ENCODE results near the gene THY1.
A peak's percentile ranks its signal among the peaks of the same experiment; 100 is the strongest.
"Not testable (repeated sequence)": the region's sequence is repeated elsewhere in the genome, so short reads cannot be mapped to it uniquely, and the experiment has no call there.

The THY1 gene

DNA sequence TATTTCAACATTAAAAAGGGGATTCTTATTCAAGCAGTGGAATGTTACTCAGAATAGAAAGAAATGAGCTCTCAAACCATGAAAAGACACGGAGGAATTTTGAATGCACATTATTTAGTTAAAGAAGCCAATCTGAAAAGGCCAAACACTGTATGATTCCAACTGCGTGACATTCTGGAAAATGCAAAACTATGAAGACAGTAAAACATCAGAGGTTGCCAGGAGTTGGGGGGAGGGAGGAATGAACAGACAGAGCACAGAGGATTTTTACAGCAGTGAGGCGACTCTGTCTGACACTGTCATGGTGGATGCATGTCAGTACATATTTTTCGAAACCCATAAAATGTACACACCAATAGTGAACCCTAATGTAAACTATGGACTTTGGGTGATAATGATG, 22.9 kb upstream of the THY1 start:
- DNase-seq, result peak in 2 of 51 donors; percentile 12 to 35

DNA sequence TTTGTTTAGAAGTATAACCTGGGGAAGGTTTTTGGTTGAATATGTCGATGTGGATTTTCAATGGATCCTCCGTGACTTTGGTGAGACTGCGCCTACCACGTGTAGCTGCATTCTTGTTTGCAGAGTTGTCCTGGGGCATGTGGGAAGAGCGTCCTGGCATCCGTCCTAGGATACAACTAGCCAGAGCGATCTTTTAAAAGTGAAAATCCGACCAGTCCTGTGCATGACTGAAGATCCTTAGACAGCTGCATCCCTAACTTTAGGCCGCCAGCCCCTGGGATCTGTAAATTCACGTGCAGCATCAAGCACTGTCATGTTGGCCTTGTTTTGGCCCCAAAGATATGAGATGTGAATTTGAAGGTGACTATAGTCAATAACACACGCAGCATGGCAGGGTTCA, 22.4 kb upstream of the THY1 start:
- DNase-seq, result no peak

DNA sequence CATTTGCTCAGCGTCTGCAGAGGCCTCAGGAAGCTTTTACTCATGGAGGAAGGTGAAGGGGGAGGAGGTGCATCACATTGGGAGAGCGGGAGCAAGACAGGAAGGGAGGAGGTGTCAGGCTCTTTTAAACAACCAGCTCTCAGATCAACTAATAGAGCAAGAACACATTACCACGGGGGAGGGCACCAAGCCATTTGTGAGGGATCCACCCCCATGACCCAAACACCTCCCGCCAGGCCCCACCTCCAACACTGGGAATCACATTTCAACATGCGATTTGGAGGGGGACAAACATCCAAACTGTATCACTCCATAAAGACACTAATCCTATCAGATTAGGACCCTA, 18.9 kb upstream of the THY1 start:
- no peak for DNase-seq

DNA sequence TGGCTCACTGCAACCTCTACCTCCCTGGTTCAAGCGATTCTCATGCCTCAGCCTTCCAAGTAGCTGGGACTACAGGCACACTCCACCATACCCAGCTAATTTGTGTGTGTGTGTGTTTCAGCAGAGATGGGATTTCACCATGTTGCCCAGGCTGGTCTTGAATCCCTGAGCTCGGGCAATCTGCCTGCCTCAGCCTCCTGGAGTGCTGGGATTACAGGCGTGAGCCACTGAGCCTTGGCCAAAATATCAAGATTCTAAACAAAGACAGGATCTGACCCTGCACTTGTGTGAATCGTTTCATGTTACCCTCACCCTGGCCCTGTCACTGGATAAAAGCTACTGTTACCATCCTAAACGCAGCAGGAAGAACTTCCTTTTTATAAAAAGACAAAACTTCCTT, 15.6 kb upstream of the THY1 start:
- DNase-seq, result no peak

DNA sequence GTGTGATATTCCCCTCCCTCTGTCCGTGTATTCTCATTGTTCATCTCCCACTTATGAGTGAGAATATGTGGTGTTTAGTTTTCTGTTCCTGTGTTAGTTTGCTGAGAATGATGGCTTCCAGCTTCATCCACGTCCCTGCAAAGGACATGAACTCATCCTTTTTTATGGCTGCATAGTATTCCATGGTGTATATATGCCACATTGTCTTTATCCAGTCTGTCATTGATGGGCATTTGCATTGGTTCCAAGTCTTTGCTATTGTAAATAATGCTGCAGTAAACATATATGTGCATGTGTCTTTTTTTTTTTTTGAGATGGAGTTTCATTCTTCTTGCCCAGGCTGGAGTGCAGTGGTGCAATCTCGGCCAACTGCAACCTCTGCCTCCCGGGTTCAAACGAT, 14.5 kb upstream of the THY1 start:
- not testable (repeated sequence) for DNase-seq

DNA sequence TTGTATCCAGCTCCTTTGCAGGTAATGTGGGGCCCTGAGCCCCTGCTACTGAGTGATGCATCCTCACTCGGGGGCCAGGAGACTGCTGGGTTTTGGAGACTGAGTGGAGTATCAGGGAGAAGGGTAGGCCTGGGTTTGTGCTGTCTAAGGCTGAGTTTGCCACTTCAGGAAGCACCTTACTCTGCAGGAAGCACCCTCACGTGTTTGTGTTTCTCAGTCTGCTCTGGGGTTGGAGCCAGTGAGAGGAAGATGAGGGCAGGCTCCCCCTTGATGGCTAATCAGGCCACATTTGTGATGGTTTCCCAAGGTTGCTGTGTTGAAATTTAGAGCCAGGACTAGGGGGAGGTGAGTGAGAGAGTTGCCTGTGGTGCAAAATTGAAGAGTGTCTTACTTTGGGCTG, 13.7 kb upstream of the THY1 start:
- no peak for DNase-seq

DNA sequence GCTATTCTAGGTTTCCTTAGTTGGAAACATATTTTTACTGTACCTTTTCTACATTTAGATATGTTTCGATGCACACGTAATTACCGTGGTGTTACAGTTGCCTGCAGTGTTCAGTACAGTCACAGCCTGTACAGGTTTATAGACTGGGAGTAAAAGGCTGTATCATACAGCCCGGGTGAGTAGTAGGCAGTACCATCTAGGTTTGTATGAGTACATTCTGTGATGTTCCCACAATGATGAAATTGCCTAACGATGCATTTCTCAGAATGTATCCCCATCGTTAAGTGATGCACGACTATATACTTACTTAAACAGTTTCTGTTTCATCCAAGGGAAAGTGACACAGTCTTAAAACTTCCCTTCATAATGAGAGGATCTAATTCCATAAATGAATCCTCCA, 13.1 kb upstream of the THY1 start:
- DNase-seq, result no peak

DNA sequence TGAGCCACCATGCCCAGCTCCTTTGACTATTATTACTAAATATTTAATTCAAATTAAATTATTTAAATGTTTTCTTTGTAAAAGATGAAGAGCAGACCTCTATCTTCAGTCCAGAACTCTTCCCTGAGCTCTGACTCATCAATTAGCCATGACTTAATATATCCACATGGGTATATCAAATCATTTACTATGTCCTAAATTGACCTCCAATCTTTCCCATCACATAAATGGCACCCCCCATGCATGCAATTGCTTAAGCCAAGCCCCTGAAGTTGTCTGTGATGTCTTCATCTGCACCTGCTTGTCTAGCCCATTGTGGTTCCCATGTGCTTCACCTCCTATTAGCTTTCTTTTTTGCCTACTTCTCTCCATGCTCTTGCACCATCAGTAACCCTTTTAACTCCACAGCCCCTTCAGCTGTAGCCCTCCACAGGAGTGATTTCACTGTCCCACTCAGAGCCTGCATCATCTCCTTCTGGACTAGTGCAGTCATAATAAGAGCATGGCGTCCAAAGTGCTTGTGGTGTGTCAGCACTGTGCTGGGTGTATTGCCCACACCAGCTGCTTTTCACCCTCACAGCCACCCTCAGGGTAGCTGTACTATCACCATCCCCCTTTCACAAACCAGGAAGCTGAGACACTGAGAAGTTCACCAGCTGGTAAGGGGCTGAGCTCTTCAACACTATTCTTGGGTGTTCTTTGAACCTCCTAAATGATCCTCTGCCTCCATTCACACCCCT, 11.8 kb upstream of the THY1 start:
- DNase-seq, result no peak

DNA sequence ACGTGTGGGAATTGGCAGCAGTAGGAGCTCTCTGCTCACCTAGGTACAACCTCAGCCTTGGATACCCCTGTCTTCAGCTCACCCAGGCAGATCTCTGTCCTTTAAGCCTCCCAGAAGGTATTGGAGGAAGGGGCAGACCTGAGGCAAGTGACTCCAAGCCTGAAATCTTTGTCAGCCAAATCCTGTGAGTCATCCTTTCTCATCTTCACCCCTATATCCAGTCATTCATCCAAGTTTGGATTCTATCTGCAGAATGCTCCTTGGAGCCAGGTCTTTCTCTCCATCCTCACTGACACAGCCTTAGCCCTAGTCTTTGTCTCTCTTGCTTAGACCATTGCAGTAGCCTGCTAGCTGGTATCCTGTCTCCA, 10.4 kb upstream of the THY1 start:
- DNase-seq, result no peak

DNA sequence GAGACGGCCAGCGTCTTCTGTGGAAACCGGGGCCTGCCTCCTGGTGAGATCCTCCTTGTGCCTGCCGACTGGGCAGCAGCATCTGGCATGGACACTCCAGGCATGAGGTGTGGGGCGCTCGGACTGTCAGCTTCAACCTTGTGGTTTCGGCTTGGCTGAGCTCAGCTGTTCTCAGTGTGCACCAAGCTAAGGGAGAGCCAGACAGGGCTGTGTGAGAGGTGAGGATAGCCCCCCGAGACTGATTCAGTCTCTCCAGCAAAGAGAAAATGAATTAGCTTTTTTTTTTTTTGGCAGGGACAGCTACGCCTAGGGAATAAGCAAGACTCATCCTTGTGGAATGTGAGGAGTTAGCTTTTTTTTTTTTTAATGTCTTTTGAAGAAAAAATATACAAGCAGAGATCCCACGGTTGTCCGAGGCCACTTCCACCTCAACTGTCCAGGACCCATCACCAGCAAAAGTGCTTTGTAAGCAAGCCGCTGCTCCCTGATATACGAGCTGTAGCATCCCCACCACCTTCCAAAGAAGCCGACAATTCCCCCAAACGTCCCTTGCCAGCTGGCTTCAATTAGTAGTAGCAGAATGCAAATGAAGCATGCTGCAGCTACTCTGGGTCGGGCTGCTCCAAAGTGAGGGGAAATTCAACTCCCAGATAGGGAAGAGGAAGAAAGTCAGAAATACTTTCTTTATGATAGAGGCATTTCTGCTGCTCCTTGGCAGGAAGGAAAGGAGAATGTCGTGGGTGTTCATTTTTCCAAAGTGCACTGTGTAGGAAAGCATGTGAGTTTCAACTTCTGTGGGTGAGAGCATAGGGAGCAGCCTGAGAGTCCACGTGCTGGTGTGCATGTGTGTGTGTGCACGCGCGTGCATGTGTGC, 9.7 kb upstream of the THY1 start:
- DNase-seq, result peak in 4 of 51 donors; percentile 4 to 38 (median 20)

DNA sequence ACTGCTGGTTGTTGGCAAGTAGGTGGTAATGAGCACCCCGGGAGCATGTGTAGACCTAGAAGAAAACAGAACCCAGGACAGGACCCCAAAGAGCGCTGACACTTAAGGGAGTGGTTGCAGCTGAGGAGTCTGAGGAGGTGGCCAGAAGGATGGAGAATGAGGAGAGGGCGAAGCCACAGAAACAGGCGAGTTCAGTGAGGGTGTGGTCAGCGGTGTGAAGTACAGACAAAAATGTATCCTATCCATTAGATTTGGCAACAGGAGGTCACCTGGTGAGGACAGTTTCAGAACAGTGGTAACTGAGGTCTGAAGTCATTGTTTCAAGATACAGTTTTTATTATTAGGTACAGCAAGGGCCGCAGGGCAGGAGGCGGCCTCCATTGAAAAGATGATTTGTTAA, 8.6 kb upstream of the THY1 start:
- no peak for DNase-seq

DNA sequence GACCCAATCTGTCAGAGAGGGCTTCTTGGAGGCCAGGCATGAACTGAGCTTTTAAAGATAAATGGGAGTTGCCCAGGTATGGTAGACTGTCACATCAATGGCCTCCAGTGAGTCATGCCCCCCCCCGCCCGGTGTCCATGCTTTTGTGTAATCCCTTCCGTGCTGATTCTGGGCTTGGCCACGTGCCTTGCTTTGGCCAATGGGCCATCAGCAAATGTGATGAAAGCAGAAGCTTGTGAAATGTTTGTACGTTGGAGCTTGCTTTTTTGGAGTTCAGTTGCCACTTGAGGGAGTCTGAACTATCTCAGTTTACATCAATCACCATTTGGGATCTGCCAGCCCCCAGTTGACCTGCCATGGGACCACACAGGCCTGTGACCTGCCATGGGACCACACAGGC, 4.3 kb upstream of the THY1 start:
- DNase-seq, result no peak

DNA sequence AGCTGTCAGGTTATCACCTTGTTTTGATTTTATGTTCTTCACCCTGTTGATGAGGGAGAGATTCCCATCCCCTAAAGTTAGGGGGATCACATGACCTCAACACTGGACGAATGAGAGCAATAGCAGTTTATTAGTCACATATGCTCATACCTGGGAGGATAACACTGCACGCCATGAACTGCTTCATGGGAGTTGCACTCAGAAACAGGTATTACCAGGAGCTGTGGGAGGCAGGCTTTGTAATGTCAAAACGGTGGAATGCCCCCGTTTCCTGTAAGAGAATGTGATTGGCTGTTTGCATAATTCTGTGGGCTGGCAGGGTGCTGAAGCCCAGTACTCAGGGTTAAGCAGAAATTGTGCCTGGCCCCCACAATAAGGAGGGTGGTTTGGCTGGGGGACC, 3.2 kb upstream of the THY1 start:
- DNase-seq, result no peak

DNA sequence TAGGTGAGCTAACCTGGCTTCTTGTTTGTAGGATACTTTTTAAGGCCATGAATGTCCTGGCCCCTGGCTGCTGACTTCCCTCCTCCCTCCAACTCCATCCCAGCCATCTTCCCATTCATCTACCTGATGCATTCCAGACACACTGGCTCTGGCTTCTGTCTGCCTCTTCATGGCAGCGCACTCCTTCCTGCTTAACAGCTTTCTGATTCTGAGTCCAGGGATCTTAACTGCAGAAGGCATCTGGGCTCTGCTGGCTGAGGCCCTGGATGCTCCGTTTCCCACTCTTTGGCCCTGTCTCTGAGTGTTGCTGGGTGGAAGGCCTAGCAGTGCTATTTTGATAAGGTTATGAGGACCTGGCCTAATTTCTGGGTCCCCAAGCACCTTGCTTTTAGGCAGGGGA, 1.8 kb upstream of the THY1 start:
- no peak for DNase-seq

DNA sequence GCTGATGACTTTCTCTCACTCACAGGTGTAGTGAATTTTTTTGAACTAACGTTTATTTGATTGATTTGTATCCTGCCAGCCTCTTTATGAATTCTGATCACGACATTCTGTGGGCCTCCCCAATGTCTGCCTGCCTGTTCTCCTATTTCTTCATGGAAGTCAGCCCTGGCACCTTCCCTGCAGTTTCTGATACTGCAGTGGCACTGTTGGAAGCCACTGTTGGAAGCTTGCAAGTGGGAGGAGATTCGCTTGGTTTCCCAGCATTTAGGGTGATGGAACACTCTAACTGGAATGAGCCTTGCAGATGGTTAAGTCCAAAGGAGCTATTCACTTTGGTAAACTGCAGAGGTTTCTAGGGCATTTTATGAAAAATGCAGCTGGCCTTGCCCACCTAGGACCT, 1.3 kb upstream of the THY1 start:
- DNase-seq, result no peak

DNA sequence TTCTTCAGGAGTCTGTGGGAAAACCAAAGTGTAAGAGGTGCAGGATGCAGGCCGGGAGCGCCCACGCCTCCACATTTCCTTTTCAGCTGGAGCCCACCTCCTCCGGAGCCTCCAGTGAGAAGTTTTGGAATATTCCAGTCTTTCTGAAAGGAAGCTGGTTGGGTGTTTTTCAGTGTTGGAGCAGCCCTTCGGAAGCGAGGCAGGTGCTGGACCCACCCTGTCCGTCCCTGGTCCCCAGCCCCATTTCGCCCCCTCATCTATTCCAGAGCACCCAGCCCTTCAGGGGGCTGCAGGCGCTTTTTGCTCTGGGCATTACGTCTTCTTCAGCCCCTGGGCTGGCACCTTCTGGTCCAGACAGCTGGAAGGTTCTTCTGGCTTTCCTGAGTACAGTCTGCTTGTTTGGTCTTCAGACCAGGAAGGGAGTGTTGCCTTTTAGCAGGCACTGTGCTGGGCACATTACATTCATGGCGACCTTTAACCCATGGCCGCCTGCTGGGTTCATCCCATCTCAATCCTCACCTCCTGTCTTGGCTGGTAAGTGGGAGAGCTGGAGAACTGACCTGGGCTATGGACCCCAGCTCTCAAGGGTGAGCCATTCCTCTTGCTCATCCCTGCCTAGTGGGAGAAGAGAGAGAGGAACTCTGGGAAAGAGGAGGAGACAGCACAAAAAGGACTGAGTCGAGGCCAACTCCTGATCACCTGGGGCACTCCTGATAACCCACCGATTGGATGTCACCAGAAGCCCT, 710 bp upstream of the THY1 start:
- peak in 1 of 51 donors; percentile 63 for DNase-seq

DNA sequence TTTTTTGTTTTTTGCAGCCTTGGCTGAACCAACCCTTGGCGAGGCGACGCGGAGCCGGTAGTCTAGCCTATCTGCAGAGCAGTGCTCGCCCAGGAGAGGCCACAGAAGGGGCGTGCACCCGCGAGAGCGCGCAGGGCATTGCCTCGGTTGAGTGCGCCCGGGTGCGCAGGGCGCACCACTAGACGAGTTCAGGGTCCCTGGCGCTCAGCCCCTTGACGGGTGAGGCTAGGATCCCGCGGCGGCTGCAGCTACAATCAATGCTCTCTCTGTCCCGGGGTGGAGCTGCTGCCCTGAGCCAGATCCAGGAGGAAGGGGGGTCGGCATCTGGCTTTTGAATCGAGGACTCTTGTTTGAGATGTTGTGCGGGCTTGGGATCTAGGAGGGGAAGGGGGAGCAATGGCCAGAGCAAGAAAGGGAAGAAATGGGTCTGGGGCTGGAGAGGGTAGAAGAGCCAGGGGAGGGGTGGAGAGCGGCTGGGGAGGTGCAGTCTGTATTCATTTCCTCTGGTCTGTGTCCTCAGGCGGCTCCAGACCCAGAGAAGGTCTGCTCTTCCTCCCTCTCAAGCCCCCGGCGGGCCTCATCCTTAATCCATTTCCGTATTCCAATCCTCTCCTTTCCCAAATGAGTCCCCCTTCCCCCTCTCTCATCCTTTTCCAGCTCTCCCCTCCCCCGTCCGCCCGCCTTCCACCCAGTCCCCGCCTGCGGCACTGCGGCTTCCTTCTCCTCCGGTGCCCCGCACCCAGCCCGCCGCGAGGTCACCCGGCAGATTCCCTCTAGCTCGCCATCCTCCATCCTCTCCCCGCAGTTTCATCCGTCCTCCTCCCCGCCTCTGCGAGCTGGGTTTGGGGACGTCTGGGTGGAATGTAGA, 797 bp downstream of the THY1 start:
- DNase-seq, result peak in 32 of 51 donors; percentile 7 to 77 (median 38)

DNA sequence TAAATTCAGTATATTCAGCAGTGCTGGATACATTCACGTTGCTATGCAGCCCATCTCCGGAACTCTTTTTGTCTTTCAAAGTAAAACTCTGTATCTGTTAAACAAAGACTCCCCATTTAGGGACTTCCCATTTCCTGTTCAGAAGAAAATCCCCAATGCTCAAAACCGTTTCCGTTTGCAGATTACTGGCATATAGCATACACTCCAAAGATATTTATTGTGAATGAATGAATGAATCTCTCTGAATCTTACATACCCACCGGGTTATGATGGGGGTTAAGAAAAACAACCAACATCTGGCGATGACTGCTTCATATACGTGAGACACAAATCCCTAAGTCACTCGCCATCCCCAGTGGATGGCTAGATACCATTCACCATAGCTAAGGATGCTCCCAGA, 1.6 kb downstream of the THY1 start:
- DNase-seq, result no peak

DNA sequence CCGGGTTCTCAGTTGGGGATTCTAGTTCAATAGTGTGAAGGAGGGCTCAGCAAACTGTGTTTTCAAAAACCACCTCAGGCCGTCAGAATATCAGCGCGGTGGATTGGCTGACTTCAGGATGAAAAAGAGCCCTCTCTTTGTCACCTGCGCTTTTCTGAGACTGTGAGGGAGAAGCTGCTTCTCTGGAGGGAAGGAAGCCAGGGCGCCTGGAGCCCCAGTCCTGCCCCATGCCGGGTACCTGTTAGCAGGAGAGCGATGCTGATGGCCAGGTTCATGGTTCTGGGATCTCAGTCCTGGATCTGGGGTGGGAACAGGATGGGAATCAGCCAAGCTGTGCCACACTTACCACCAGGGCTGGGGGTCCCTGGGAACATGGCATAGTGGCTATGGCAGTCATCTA, 2.3 kb downstream of the THY1 start:
- no peak for DNase-seq

DNA sequence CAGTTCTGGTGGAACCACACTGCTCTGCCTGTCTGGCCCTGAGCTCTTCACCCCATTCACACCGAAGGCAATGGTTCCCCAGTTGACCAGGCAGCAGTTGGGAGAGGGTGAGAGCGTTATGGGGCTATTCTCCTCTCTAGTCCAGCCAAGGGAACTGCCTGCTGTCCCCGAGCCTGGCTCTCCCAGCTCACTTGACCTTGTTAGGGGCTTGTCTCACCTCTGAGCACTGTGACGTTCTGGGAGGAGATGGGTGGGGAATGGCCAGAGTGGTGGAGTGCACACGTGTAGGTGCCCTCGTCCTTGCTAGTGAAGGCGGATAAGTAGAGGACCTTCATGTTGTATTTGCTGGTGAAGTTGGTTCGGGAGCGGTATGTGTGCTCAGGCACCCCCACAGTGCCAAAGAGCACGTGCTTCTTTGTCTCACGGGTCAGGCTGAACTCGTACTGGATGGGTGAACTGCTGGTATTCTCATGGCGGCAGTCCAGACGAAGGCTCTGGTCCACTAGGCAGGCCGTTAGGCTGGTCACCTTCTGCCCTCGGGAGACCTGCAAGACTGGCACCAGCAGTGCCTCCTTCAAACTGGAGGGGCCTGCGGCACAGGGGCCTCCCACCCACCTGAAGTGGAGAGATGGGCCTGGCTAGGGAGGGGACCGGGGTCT, 3.0 kb downstream of the THY1 start:
- no peak for DNase-seq

DNA sequence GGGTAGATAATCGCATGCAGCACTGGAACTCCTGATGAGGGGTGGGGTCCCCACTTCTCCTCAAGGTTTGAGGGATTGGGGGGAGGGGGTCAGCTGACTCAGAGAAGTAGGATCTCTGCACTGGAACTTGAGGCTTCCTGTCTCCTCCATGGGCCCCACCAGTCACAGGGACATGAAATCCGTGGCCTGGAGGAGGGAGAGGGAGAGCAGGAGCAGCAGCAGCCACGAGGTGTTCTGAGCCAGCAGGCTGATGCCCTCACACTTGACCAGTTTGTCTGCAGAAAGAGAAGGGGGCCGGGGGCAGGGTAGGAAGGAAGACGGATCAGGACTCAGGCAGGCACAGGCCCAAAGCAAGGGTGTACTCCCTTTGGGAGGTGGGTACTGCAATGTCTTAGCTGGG, 3.7 kb downstream of the THY1 start:
- DNase-seq, result no peak
